ENCODE measurements around the gene RDH8.

DNA sequence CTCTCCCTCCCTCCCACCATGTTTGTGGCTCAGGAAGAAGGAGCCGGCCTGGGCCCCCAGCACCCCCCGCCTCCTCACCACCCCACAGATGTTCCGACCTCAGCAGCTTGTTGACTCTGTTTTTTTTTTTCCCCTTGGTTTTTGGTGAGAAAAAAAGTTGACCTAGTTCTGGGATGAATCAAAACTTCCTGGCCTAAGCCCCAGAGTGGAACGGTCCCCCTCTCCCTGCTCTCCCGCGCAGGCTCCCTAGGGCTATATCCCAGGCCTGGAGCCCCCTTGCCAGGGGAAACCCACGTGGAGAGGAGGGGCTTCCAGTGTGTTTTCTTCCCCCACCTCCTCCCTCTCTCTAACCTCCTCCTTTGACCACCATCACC lies 7.0 kb upstream of the RDH8 start:
- TF ChIP-seq, protein P1, sequence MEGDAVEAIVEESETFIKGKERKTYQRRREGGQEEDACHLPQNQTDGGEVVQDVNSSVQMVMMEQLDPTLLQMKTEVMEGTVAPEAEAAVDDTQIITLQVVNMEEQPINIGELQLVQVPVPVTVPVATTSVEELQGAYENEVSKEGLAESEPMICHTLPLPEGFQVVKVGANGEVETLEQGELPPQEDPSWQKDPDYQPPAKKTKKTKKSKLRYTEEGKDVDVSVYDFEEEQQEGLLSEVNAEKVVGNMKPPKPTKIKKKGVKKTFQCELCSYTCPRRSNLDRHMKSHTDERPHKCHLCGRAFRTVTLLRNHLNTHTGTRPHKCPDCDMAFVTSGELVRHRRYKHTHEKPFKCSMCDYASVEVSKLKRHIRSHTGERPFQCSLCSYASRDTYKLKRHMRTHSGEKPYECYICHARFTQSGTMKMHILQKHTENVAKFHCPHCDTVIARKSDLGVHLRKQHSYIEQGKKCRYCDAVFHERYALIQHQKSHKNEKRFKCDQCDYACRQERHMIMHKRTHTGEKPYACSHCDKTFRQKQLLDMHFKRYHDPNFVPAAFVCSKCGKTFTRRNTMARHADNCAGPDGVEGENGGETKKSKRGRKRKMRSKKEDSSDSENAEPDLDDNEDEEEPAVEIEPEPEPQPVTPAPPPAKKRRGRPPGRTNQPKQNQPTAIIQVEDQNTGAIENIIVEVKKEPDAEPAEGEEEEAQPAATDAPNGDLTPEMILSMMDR (IDR thresholded peaks at IDR 0.05; ENCODE audit: low read depth, low read length, missing input control) = no peak
- TF ChIP-seq RAD21 (IDR thresholded peaks at IDR 0.05) (no peak), JUND (IDR thresholded peaks at IDR 0.05) (no peak), FOXA1 (IDR thresholded peaks at IDR 0.05) (no peak), EGR1 (IDR thresholded peaks at IDR 0.05; ENCODE audit: low read depth in 2 of 2) (no peak)
- TF ChIP-seq, protein P2, sequence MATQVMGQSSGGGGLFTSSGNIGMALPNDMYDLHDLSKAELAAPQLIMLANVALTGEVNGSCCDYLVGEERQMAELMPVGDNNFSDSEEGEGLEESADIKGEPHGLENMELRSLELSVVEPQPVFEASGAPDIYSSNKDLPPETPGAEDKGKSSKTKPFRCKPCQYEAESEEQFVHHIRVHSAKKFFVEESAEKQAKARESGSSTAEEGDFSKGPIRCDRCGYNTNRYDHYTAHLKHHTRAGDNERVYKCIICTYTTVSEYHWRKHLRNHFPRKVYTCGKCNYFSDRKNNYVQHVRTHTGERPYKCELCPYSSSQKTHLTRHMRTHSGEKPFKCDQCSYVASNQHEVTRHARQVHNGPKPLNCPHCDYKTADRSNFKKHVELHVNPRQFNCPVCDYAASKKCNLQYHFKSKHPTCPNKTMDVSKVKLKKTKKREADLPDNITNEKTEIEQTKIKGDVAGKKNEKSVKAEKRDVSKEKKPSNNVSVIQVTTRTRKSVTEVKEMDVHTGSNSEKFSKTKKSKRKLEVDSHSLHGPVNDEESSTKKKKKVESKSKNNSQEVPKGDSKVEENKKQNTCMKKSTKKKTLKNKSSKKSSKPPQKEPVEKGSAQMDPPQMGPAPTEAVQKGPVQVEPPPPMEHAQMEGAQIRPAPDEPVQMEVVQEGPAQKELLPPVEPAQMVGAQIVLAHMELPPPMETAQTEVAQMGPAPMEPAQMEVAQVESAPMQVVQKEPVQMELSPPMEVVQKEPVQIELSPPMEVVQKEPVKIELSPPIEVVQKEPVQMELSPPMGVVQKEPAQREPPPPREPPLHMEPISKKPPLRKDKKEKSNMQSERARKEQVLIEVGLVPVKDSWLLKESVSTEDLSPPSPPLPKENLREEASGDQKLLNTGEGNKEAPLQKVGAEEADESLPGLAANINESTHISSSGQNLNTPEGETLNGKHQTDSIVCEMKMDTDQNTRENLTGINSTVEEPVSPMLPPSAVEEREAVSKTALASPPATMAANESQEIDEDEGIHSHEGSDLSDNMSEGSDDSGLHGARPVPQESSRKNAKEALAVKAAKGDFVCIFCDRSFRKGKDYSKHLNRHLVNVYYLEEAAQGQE (IDR thresholded peaks at IDR 0.05) = no peak
- TF ChIP-seq, protein P3, sequence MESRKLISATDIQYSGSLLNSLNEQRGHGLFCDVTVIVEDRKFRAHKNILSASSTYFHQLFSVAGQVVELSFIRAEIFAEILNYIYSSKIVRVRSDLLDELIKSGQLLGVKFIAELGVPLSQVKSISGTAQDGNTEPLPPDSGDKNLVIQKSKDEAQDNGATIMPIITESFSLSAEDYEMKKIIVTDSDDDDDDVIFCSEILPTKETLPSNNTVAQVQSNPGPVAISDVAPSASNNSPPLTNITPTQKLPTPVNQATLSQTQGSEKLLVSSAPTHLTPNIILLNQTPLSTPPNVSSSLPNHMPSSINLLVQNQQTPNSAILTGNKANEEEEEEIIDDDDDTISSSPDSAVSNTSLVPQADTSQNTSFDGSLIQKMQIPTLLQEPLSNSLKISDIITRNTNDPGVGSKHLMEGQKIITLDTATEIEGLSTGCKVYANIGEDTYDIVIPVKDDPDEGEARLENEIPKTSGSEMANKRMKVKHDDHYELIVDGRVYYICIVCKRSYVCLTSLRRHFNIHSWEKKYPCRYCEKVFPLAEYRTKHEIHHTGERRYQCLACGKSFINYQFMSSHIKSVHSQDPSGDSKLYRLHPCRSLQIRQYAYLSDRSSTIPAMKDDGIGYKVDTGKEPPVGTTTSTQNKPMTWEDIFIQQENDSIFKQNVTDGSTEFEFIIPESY (IDR thresholded peaks at IDR 0.05) = no peak
- TF ChIP-seq, protein P4, sequence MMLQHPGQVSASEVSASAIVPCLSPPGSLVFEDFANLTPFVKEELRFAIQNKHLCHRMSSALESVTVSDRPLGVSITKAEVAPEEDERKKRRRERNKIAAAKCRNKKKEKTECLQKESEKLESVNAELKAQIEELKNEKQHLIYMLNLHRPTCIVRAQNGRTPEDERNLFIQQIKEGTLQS (IDR thresholded peaks at IDR 0.05) = no peak
- TF ChIP-seq, protein P5, sequence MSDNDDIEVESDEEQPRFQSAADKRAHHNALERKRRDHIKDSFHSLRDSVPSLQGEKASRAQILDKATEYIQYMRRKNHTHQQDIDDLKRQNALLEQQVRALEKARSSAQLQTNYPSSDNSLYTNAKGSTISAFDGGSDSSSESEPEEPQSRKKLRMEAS (IDR thresholded peaks at IDR 0.05) = no peak
